A549 (cell line): Measurements from ENCODE around the gene MGMT. TPM values are rescaled to one million over a fixed set of nuclear protein-coding genes. Genes with fewer than 3 reads are reported as not detected.

Experiments used
- ATAC-seq, 2 experiments: fragments of 200-7000 bp in 1 of 2; fragments of >200 bp in 1 of 2; cut with Nextera tagmentation in 1 of 2; cut with Tn5 transposase in 1 of 2; 3 replicates each; pipeline versions ENCODE4 v1.8.0 to v1.9.1; 2018 to 2020; ENCODE audit warnings: mild to moderate bottlenecking in 1 of 2, moderate library complexity in 1 of 2
- CTCF ChIA-PET: fragments of 300-600 bp; sonication (Branson Sonifier 250); formaldehyde crosslinking; extraction: SDS; loops from one replicate; lab custom pipeline; 2021; ENCODE audit warnings: antibody characterized with exemption, inconsistent platforms; lab: Yijun Ruan, JAX
- POLR2A ChIA-PET: fragments of 350-600 bp; formaldehyde crosslinking; extraction: SDS; loops from one replicate; lab custom pipeline; 2021; ENCODE audit warnings: antibody characterized with exemption, inconsistent platforms; lab: Yijun Ruan, JAX
- DNase-seq, 2 experiments: peaks; one replicate each; pipeline versions ENCODE4 v3.0.0 to v3.0.0-alpha.2; 2011 to 2016; ENCODE audit warnings: low read depth in 1 of 2, low spot score in 1 of 2
- FAIRE-seq: peaks from 2 replicates; lab custom pipeline; 2011; peaks lifted over from hg19 to GRCh38; lab: Jason Lieb, UNC
- H3K27ac ChIP-seq, 2 experiments: fragments of >200 bp; sonication (Bioruptor Twin); formaldehyde crosslinking; 3 replicates each; pipeline ENCODE4 v1.5.1; 2016 to 2017
- H3K4me1 ChIP-seq: fragments of >200 bp; sonication (Bioruptor Twin); formaldehyde crosslinking; 3 replicates; pipeline ENCODE4 v1.6.1; 2016
- H3K4me2 ChIP-seq: fragments of >200 bp; sonication (Bioruptor Twin); formaldehyde crosslinking; 3 replicates; pipeline ENCODE4 v1.6.1; 2016
- H3K4me3 ChIP-seq: fragments of >200 bp; sonication (Bioruptor Twin); formaldehyde crosslinking; 3 replicates; pipeline ENCODE4 v1.5.1; 2016
- H3K9me3 ChIP-seq: fragments of >200 bp; sonication (Bioruptor Twin); formaldehyde crosslinking; 3 replicates; pipeline ENCODE4 v1.6.1; 2016
- BCL3 ChIP-seq: fragments of >200 bp; sonication (Bioruptor Twin); formaldehyde crosslinking; IDR thresholded peaks from 3 replicates; pipeline ENCODE4 v1.6.1; 2016
- CHD2 ChIP-seq: fragments of 150-350 bp; IDR thresholded peaks from 2 replicates; pipeline ENCODE4 v1.6.1; 2014; ENCODE audit warnings: low read length; ENCODE audit not compliant: partially characterized antibody
- EHF ChIP-seq: fragments of 250-450 bp; sonication (Bioruptor Pico); IDR thresholded peaks from 2 replicates; pipeline ENCODE4 v1.5.0; 2020; ENCODE audit warnings: mild to moderate bottlenecking
- EP300 ChIP-seq, 2 experiments: fragments of >200 bp; sonication (Bioruptor Twin); formaldehyde crosslinking; IDR thresholded peaks; 2 replicates in 1 of 2; 3 replicates in 1 of 2; pipeline ENCODE4 v1.6.1; 2016 to 2017
- ESRRA ChIP-seq: fragments of 150-350 bp; IDR thresholded peaks from 2 replicates; pipeline ENCODE4 v1.6.1; 2014; ENCODE audit warnings: mild to moderate bottlenecking, low read length, borderline replicate concordance
- FOSB ChIP-seq: fragments of 250-450 bp; sonication (Bioruptor Pico); IDR thresholded peaks from 2 replicates; pipeline ENCODE4 v1.5.0; 2020; ENCODE audit warnings: mild to moderate bottlenecking, moderate library complexity
- FOXS1 ChIP-seq: fragments of 250-450 bp; sonication (Bioruptor Pico); IDR thresholded peaks from 2 replicates; pipeline ENCODE4 v1.5.0; 2020; ENCODE audit warnings: mild to moderate bottlenecking, moderate library complexity
- GATA3 ChIP-seq: IDR thresholded peaks from 2 replicates; pipeline ENCODE4 v1.6.1; 2012; ENCODE audit warnings: borderline replicate concordance
- HES2 ChIP-seq: fragments of >200 bp; sonication (Bioruptor Twin); formaldehyde crosslinking; IDR thresholded peaks from 2 replicates; pipeline ENCODE4 v1.6.1; 2016
- HOXB13 ChIP-seq: fragments of 250-450 bp; sonication (Bioruptor Pico); IDR thresholded peaks from 2 replicates; pipeline ENCODE4 v1.5.0; 2020; ENCODE audit warnings: low read depth, mild to moderate bottlenecking, moderate library complexity
- HOXB5 ChIP-seq: fragments of 250-450 bp; sonication (Bioruptor Pico); IDR thresholded peaks from 2 replicates; pipeline ENCODE4 v1.5.0; 2020; ENCODE audit warnings: mild to moderate bottlenecking, moderate library complexity
- KDM1A ChIP-seq: fragments of 200-600 bp; sonication (generic); IDR thresholded peaks from 2 replicates; pipeline ENCODE4 v1.6.1; 2016; ENCODE audit warnings: low read depth, mild to moderate bottlenecking
- KDM5A ChIP-seq: fragments of 200-600 bp; sonication (generic); IDR thresholded peaks from 2 replicates; pipeline ENCODE4 v1.6.1; 2016; ENCODE audit warnings: antibody characterized with exemption, mild to moderate bottlenecking
- NFE2L2 ChIP-seq: fragments of 150-350 bp; conservative IDR thresholded peaks from 2 replicates; pipeline ENCODE4 v1.6.1; 2014; ENCODE audit warnings: low read length
- POLR2A ChIP-seq: IDR thresholded peaks from 2 replicates; pipeline ENCODE4 v1.6.1; 2012; ENCODE audit warnings: mild to moderate bottlenecking, low read length
- RAD21 ChIP-seq, 2 experiments: fragments of >200 bp in 1 of 2; sonication (Bioruptor Twin) in 1 of 2; formaldehyde crosslinking in 1 of 2; IDR thresholded peaks in 1 of 2; conservative IDR thresholded peaks in 1 of 2; 2 replicates in 1 of 2; 3 replicates in 1 of 2; pipeline ENCODE4 v1.6.1; 2012 to 2018; ENCODE audit warnings: inconsistent platforms in 1 of 2
- RARB ChIP-seq: fragments of 250-450 bp; sonication (Bioruptor Pico); IDR thresholded peaks from 2 replicates; pipeline ENCODE4 v1.8.0; 2021; ENCODE audit warnings: mild to moderate bottlenecking, moderate library complexity
- RCOR1 ChIP-seq: fragments of 150-350 bp; IDR thresholded peaks from 2 replicates; pipeline ENCODE4 v1.6.1; 2014; ENCODE audit warnings: antibody characterized with exemption, low read length, low read depth
- SMC3 ChIP-seq: fragments of >200 bp; sonication (Bioruptor Twin); formaldehyde crosslinking; IDR thresholded peaks from 3 replicates; pipeline ENCODE4 v1.6.1; 2018; ENCODE audit warnings: inconsistent platforms
- ZC3H11A ChIP-seq: fragments of 450-650 bp; IDR thresholded peaks from 2 replicates; pipeline ENCODE4 v1.6.1; 2014; ENCODE audit warnings: antibody characterized with exemption, mild to moderate bottlenecking
- ZFP36 ChIP-seq: fragments of 450-650 bp; IDR thresholded peaks from 2 replicates; pipeline ENCODE4 v1.6.1; 2014; ENCODE audit warnings: borderline replicate concordance; ENCODE audit not compliant: partially characterized antibody
- WGBS: methylation state at CpG from one replicate; pipeline ENCODE4 v1.1.6; 2017; ENCODE audit errors: missing lambda C conversion rate; 5-methylcytosine and 5-hydroxymethylcytosine counted together
- polyA plus RNA-seq, 4 experiments: library from polyadenylated mRNA; depleted of rRNA in 3 of 4; stranded (reverse); fragments of >200 nt; fragmentation: RNase III in 1 of 4; extraction: RNeasy Plus Mini Kit Qiagen cat#74134 plus additional on column Dnase treatment in 1 of 4; gene quantifications; 2 replicates in 3 of 4; 3 replicates in 1 of 4; pipeline ENCODE4 v1.2.3, GENCODE V29; 2011 to 2017
- TF ChIP-seq, protein P1 (sequence below): fragments of 250-450 bp; sonication (Bioruptor Pico); IDR thresholded peaks from 2 replicates; pipeline ENCODE4 v1.5.0; 2021; ENCODE audit warnings: mild to moderate bottlenecking, moderate library complexity, borderline replicate concordance

The MGMT gene
- polyA plus RNA-seq, 2 of the 4 experiments (the other 2 are of a cell fraction) = 4.9 to 5.2 TPM

DNA sequence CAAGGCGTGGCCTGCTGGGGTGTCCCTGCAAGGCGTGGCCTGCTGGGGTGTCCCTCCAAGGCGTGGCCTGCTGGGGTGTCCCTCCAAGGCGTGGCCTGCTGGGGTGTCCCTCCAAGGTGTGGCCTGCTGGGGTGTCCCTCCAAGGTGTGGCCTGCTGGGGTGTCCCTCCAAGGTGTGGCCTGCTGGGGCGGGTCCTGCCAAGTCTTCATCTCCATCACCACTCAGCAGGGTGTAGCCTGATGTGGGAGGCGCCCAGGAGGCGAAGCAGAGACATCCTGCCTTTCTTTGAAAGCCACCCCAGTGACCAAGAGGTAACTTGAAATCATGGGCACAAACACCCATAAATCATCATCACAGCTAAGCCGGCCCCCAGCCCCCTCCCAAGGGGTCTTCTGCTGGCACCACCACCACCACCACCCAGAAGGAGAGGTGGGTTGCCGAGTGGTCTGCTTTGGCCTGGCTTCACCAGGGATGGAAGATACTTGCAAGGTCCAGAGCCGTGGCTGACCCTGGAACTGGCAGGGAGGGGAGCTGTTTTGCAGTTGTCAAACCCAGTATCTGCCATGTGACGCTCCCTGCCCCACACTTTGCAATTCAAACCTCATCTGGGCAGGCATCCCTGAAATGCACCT is 306.4 kb downstream of the MGMT start:
- Histone ChIP-seq H3K4me2 (no peak overlapping the region), H3K4me3 (no peak overlapping the region), H3K27ac (no peak overlapping the region), H3K9me3 (no peaks in the 10 kb centered on the region), H3K4me1 (no peaks in the 10 kb centered on the region)
- TF ChIP-seq FOSB (CRISPR knock-in tag) = no peak
- CTCF ChIA-PET = no interaction called here
- FAIRE-seq (no peak), ATAC-seq (no peak), DNase-seq (no peak)
- WGBS = 36% methylated on average over 6 of the region's 11 CpGs
- POLR2A ChIA-PET = no interaction called here

- no peak overlapping the region for H3K4me3 ChIP-seq
- H3K4me2 ChIP-seq = no peak overlapping the region
- WGBS = 40% methylated on average over 2 of the region's 14 CpGs
- DNase-seq (no peak), ATAC-seq (no peak)
- no peaks in the 10 kb centered on the region for H3K9me3 ChIP-seq
- no peaks in the 10 kb centered on the region for H3K4me1 ChIP-seq
- H3K27ac ChIP-seq = no peak overlapping the region
- CTCF ChIA-PET = no interaction called here
- POLR2A ChIA-PET = no interaction called here
- TF ChIP-seq ZFP36 (no peak), EHF (CRISPR knock-in tag) (no peak), ZC3H11A (no peak), KDM5A (no peak), HOXB13 (no peak)
- TF ChIP-seq, protein P1, sequence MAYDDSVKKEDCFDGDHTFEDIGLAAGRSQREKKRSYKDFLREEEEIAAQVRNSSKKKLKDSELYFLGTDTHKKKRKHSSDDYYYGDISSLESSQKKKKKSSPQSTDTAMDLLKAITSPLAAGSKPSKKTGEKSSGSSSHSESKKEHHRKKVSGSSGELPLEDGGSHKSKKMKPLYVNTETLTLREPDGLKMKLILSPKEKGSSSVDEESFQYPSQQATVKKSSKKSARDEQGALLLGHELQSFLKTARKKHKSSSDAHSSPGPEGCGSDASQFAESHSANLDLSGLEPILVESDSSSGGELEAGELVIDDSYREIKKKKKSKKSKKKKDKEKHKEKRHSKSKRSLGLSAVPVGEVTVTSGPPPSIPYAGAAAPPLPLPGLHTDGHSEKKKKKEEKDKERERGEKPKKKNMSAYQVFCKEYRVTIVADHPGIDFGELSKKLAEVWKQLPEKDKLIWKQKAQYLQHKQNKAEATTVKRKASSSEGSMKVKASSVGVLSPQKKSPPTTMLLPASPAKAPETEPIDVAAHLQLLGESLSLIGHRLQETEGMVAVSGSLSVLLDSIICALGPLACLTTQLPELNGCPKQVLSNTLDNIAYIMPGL (CRISPR knock-in tag) = no peak
- TF ChIP-seq, all 56 proteins: peak for 0
- FAIRE-seq = no peak
Observed at GRCh38 chr10:129774082-129774735, 307.2 kb downstream of the MGMT start.

DNA sequence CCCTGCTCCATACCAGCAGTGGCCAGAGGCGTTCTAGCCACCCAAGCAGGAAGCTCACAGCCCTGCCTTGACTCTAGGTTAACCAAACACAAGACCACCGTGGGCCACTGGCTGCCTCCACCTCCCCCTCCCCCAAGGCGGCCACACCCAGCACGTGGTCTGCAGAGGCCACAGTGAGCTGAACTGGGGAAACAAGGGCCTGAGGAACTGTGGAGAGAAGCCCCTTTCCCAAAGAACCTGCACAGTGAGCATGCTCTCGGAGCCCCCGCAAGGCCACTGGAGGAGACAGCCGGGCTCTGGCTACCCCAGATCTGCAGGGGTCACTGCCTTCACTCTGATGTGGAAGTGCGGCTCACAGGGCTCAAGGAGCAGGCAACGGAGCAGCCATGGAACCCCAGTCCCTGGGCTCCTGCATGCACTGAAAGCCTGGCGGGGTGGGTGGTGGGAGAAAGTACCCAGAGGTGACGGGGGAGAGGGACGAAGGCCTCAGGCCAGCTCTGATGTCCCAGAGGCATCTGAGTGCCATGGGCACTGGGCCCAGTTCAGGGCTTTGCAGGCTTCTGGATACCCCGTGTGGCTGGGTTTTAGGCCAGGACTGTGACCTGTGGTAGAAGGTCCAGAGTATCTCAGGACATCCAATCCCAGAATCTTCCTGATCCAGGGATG is 307.8 kb downstream of the MGMT start:
- FAIRE-seq = no peak
- no peak for ATAC-seq

DNA sequence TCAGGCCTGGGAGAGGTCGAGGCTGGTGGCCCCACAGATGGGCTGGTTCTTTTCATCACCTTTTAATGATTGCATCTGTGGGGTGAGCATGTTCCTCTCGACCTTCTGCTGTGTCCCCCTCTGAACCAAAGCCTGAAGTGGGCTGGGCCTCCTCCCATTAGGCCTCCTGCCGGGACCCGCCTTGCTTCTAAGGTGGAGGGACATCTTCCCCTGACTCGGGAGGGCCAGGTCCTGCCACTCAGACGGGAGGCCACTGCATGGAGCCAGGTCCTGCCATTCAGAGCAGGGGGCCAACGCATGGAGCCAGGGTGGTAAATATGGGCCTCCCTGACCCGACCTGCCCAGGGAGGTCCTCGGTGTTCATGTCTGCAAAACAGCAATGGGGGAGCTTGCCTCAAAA is 308.6 kb downstream of the MGMT start:
- ChIA-PET CTCF (no interaction called here), POLR2A (no interaction called here)
- ATAC-seq (no peak), DNase-seq (no peak), FAIRE-seq (no peak)
- 37% methylated on average over 8 of the region's 9 CpGs for WGBS
- no peaks in the 10 kb centered on the region for H3K4me1 ChIP-seq
- H3K4me3 ChIP-seq = no peak overlapping the region
- H3K4me2 ChIP-seq = no peak overlapping the region
- H3K9me3 ChIP-seq = no peaks in the 10 kb centered on the region
- H3K27ac ChIP-seq = no peak overlapping the region
- TF ChIP-seq EP300 (IDR thresholded peaks at IDR 0.05) = no peak
- no peak for TF ChIP-seq FOXS1 (CRISPR knock-in tag)
- TF ChIP-seq GATA3 = no peak
- TF ChIP-seq RARB = no peak
- no peak for TF ChIP-seq HES2
- TF ChIP-seq, protein P1 (CRISPR knock-in tag) = no peak
- no peak for TF ChIP-seq CHD2
- no peak for TF ChIP-seq RAD21 (conservative IDR thresholded peaks at IDR 0.05 in 1 of 2, IDR thresholded peaks at IDR 0.05 in 1 of 2)
- TF ChIP-seq ESRRA = no peak

More for the DNA sequence above, 307.8 kb downstream of the MGMT start:
- DNase-seq = no peak
- POLR2A ChIA-PET = no interaction called here
- no peaks in the 10 kb centered on the region for H3K9me3 ChIP-seq
- WGBS = 54% methylated on average over 9 of the region's 13 CpGs
- no peak overlapping the region for H3K27ac ChIP-seq
- TF ChIP-seq RCOR1 = no peak
- no peak for TF ChIP-seq SMC3
- no peak for TF ChIP-seq HOXB5 (CRISPR knock-in tag)
- no peak for TF ChIP-seq RAD21 (conservative IDR thresholded peaks at IDR 0.05 in 1 of 2, IDR thresholded peaks at IDR 0.05 in 1 of 2)
- TF ChIP-seq FOXS1 (CRISPR knock-in tag) = no peak
- no peak for TF ChIP-seq GATA3
- no peak for TF ChIP-seq KDM1A
- no peak for TF ChIP-seq POLR2A
- TF ChIP-seq BCL3 = no peak
- no peak for TF ChIP-seq NFE2L2
- no peak overlapping the region for H3K4me3 ChIP-seq
- no peak overlapping the region for H3K4me2 ChIP-seq
- H3K4me1 ChIP-seq = no peaks in the 10 kb centered on the region
- CTCF ChIA-PET = no interaction called here
